Measurements from ENCODE around the gene ALKBH6. TPM values are rescaled to one million over a fixed set of nuclear protein-coding genes. Genes with fewer than 3 reads are reported as not detected.

Gene ALKBH6
- total and polyA plus RNA-seq, 4 donors, result 13.3 to 30.1 (median 23.8) TPM

GRCh38 chr19:35988824-35989223 is 25.2 kb downstream of the ALKBH6 start:
- H3K27me3 ChIP-seq (ENCODE audit: control insufficient read depth in 3 of 3, insufficient read depth in 3 of 3, low read length in 2 of 3), result peaks cover 7 to 35% (median 13%) of the 10 kb centered on the region in 3 donors
- no peak for ATAC-seq (ENCODE audit: insufficient read depth, low FRiP score)
- 92 to 97% methylated on average over 3 of the region's 3 CpGs for WGBS, 2 donors
- H3K9me3 ChIP-seq (ENCODE audit: control insufficient read depth in 4 of 4, insufficient read depth in 3 of 4, low read length in 3 of 4), result peaks cover 0 to 5% (median 0%) of the 10 kb centered on the region in 4 donors
- H3K4me3 ChIP-seq, result no peak overlapping the region
- H3K36me3 ChIP-seq (ENCODE audit: control insufficient read depth in 4 of 4, insufficient read depth in 4 of 4, low read length in 4 of 4), result no peaks in the 10 kb centered on the region
- no peak overlapping the region for H3K9ac ChIP-seq (ENCODE audit: insufficient read depth in 1 of 2, low read length in 2 of 2)
- no peaks in the 10 kb centered on the region for H3K4me1 ChIP-seq (ENCODE audit: control insufficient read depth in 5 of 5, insufficient read depth in 5 of 5, low read length in 5 of 5)
- no peak for DNase-seq
- no peak overlapping the region for H3K27ac ChIP-seq (ENCODE audit: low read depth in 1 of 2, low read length in 1 of 2)
- TF ChIP-seq, protein P1, sequence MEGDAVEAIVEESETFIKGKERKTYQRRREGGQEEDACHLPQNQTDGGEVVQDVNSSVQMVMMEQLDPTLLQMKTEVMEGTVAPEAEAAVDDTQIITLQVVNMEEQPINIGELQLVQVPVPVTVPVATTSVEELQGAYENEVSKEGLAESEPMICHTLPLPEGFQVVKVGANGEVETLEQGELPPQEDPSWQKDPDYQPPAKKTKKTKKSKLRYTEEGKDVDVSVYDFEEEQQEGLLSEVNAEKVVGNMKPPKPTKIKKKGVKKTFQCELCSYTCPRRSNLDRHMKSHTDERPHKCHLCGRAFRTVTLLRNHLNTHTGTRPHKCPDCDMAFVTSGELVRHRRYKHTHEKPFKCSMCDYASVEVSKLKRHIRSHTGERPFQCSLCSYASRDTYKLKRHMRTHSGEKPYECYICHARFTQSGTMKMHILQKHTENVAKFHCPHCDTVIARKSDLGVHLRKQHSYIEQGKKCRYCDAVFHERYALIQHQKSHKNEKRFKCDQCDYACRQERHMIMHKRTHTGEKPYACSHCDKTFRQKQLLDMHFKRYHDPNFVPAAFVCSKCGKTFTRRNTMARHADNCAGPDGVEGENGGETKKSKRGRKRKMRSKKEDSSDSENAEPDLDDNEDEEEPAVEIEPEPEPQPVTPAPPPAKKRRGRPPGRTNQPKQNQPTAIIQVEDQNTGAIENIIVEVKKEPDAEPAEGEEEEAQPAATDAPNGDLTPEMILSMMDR (IDR thresholded peaks at IDR 0.05; ENCODE audit: control extremely low read depth, extremely low read depth), result no peak

DNA sequence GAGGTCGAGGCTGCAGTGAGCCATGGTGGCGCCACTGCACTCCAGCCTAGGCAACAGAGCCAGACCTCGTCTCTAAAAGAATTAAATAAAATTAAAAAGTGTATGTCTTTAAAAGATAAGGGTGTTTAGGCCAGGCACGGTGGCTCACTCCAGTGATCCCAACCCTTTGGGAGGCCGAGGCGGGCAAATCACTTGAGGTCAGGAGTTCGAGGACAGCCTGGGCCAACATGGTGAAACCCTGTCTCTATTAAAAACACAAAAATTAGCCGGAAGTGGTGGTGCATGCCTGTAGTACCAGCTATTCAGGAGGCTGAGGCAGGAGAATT is 26.5 kb downstream of the ALKBH6 start:
- Histone ChIP-seq H3K4me1 (ENCODE audit: control insufficient read depth in 5 of 5, insufficient read depth in 5 of 5, low read length in 5 of 5) (no peaks in the 10 kb centered on the region), H3K9me3 (ENCODE audit: control insufficient read depth in 4 of 4, insufficient read depth in 3 of 4, low read length in 3 of 4) (peaks cover 0 to 5% (median 0%) of the 10 kb centered on the region in 4 donors), H3K36me3 (ENCODE audit: control insufficient read depth in 4 of 4, insufficient read depth in 4 of 4, low read length in 4 of 4) (no peaks in the 10 kb centered on the region), H3K27ac (ENCODE audit: low read depth in 1 of 2, low read length in 1 of 2) (no peak overlapping the region), H3K27me3 (ENCODE audit: control insufficient read depth in 3 of 3, insufficient read depth in 3 of 3, low read length in 2 of 3) (peaks cover 7 to 35% (median 13%) of the 10 kb centered on the region in 3 donors), H3K9ac (ENCODE audit: insufficient read depth in 1 of 2, low read length in 2 of 2) (no peak overlapping the region), H3K4me3 (no peak overlapping the region)
- TF ChIP-seq, protein P1 (IDR thresholded peaks at IDR 0.05; ENCODE audit: control extremely low read depth, extremely low read depth), result no peak
- 26 to 33% methylated on average over 8 of the region's 8 CpGs for WGBS, 2 donors
- DNase-seq (no peak), ATAC-seq (ENCODE audit: insufficient read depth, low FRiP score) (no peak)

GRCh38 chr19:35986664-35987570 is 27.1 kb downstream of the ALKBH6 start:
- TF ChIP-seq, protein P1 (IDR thresholded peaks at IDR 0.05; ENCODE audit: control extremely low read depth, extremely low read depth), result no peak
- 8 to 10% methylated on average over 52 to 54 of the region's 54 CpGs for WGBS, 2 donors
- H3K36me3 ChIP-seq (ENCODE audit: control insufficient read depth in 4 of 4, insufficient read depth in 4 of 4, low read length in 4 of 4), result no peaks in the 10 kb centered on the region
- H3K9me3 ChIP-seq (ENCODE audit: control insufficient read depth in 4 of 4, insufficient read depth in 3 of 4, low read length in 3 of 4), result peaks cover 0 to 5% (median 0%) of the 10 kb centered on the region in 4 donors
- H3K27me3 ChIP-seq (ENCODE audit: control insufficient read depth in 3 of 3, insufficient read depth in 3 of 3, low read length in 2 of 3), result peaks cover 7 to 35% (median 13%) of the 10 kb centered on the region in 3 donors
- H3K27ac ChIP-seq (ENCODE audit: low read depth in 1 of 2, low read length in 1 of 2), result no peak overlapping the region
- no peaks in the 10 kb centered on the region for H3K4me1 ChIP-seq (ENCODE audit: control insufficient read depth in 5 of 5, insufficient read depth in 5 of 5, low read length in 5 of 5)
- DNase-seq (no peak), ATAC-seq (ENCODE audit: insufficient read depth, low FRiP score) (no peak)
- H3K9ac ChIP-seq (ENCODE audit: insufficient read depth in 1 of 2, low read length in 2 of 2), result no peak overlapping the region
- H3K4me3 ChIP-seq, result no peak overlapping the region

All from lung (tissue), 12 donors.